Activated naive CD8-positive, alpha-beta T cell treated with anti-CD3 and anti-CD28 coated beads, Interleukin-2, amount 10 ng/mL, durations not matched to agents 7 days and 5 days (primary cell): ENCODE results near the gene CCDC9B. TPM values are rescaled to one million over a fixed set of nuclear protein-coding genes. Genes with fewer than 3 reads are reported as not detected.

Experiments
- ATAC-seq: fragments of 150-1000 bp; cut with Tn5 transposase; one replicate; pipeline ENCODE4 v1.10.0; 2021; ENCODE audit warnings: low read depth, moderate library complexity
- POLR2A ChIA-PET: fragments of 350-600 bp; sonication (Branson Sonifier 250); formaldehyde crosslinking; loops from one replicate; lab custom pipeline; 2021; ENCODE audit warnings: antibody characterized with exemption; lab: Charles Lee
- DNase-seq: peaks from one replicate; pipeline ENCODE4 v3.0.0; 2021
- H3K27ac Mint-ChIP-seq: one replicate; pipeline ENCODE4 v1.8.0; 2022; ENCODE audit warnings: mild to moderate bottlenecking, mixed read lengths
- H3K27me3 Mint-ChIP-seq: one replicate; pipeline ENCODE4 v1.8.0; 2022; ENCODE audit warnings: mild to moderate bottlenecking, moderate library complexity, mixed read lengths
- H3K36me3 Mint-ChIP-seq: one replicate; pipeline ENCODE4 v1.8.0; 2021; ENCODE audit warnings: mild to moderate bottlenecking, mixed read lengths
- H3K4me1 Mint-ChIP-seq: one replicate; pipeline ENCODE4 v1.8.0; 2021; ENCODE audit warnings: mixed read lengths
- H3K4me3 Mint-ChIP-seq: one replicate; pipeline ENCODE4 v1.8.0; 2022; ENCODE audit warnings: mild to moderate bottlenecking, moderate library complexity, mixed read lengths
- H3K9me3 Mint-ChIP-seq: one replicate; pipeline ENCODE4 v1.8.0; 2021; ENCODE audit warnings: mixed read lengths
- total RNA-seq, 2 experiments: library from RNA; stranded (reverse); gene quantifications; one replicate each; pipeline ENCODE4 v1.2.3, GENCODE V29; 2021

The CCDC9B gene
- total RNA-seq, 2 experiments from 2014 or later = 2.3 to 2.6 TPM

DNA sequence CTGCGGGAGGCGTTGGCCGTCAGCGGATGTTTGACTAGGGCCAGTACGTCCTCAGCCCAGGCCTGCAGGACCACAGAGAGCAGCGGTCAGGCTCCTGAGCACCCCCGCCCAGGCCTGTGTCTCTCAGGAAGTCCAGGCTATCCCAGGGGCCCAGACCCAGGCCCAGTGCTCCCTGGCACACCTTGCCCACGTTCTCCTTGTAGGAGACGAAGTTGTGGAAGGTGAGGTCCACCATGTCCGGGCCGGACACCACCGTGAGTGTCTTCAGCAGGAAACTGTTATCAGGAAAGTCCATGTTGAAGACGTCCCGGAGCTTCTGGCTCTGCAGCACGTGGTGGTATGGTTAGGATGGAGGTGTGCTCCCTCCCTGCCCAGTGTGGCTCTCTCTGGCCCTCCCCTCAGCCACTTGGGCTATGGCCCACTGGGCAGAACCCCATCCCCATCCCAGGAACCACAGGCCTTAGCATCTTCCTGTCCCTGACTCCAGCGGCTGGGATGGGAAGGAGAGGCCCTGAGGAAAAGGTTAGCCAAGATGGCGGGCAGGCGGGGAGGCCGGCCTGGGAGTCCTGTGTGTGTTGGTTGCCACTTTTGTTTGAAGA lies 38.4 kb downstream of the CCDC9B start:
- Mint-ChIP-seq H3K27me3 (no peaks in the 10 kb centered on the region), H3K27ac (no peak overlapping the region), H3K4me3 (no peak overlapping the region), H3K9me3 (peaks cover 6% of the 10 kb centered on the region), H3K4me1 (peaks cover 10% of the 10 kb centered on the region), H3K36me3 (peaks cover 50% of the 10 kb centered on the region)
- ATAC-seq (no peak), DNase-seq (no peak)
- POLR2A ChIA-PET = no interaction called here

DNA sequence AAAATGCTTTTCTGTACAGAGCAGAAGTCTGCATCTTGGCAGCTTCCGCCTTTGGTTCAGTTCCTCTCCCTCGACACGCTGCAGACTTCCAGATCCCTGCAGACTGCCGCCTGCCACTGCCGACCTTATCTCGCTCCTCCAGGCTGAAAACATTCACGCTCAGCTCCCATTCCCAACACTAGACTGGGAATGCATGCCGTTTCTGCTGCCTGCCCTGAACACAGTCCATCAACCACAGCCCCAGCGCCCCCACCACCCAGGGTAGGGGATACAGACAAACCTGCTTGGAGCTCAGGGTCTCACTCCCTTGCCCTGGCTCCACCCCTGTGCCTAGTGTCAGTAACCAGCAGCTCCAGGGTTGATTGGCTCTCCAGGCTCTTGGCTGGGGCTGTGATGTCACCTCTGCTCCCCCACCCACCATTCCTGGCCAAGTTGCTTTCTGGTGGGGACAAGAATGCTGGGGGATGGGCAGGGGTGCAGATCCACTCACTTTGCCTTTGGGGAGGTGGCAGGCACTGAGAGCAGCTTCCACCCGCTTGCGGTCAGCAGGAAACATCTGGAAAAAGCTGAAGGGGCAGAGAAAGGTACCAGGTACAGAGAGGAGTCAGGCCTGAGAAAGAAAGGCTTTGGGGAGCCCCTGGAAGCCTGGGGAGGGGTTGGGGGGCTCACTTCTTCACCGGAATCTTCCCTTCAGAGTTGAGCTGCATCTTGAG lies 39.1 kb downstream of the CCDC9B start:
- H3K9me3 Mint-ChIP-seq = peaks cover 6% of the 10 kb centered on the region
- DNase-seq (no peak), ATAC-seq (no peak)
- POLR2A ChIA-PET = no interaction called here
- H3K27ac Mint-ChIP-seq = no peak overlapping the region
- H3K36me3 Mint-ChIP-seq = peaks cover 48% of the 10 kb centered on the region
- peaks cover 9% of the 10 kb centered on the region for H3K4me1 Mint-ChIP-seq
- H3K4me3 Mint-ChIP-seq = no peak overlapping the region
- H3K27me3 Mint-ChIP-seq = no peaks in the 10 kb centered on the region

DNA sequence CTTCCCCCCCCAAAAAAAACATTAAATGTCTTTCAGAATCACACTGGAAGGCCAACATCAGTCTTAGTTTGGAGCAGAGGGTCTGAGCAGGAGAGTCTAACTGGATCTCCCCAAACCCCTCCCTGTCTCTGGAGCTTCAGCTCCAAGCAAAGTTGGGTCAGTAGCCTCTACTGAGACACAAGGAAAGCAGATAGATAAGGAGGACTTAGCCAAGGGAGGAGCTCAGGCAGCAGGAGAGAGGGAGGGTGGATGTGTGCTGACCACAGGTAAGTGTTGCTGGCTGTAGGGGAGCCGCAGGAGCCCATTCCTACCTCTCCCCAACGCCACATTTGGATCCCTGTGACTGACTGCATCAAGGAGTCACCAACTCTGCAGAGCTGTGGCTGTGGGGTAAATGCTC lies 40.0 kb downstream of the CCDC9B start:
- Mint-ChIP-seq H3K27me3 (no peaks in the 10 kb centered on the region), H3K4me1 (peaks cover 1% of the 10 kb centered on the region), H3K4me3 (no peak overlapping the region), H3K27ac (no peak overlapping the region), H3K9me3 (peaks cover 6% of the 10 kb centered on the region), H3K36me3 (peaks cover 49% of the 10 kb centered on the region)
- no peak for DNase-seq
- no peak for ATAC-seq
- POLR2A ChIA-PET = no interaction called here

DNA sequence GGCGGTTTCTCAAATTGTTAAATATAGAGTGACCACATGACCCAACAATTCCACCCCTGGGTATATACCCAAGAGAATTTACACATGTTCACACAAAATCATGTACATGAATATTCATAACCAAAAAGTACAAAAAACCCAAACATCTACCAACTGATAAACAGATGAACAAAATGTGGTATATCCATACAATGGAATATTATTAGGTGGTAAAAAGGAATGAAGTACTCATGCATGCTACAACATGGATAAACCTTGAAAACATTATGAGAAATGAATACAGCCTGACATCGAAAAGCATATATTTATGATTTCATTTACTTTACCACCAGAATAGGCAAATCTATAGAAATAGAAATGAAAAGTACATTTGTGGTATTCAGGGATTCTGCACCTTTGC lies 40.4 kb downstream of the CCDC9B start:
- DNase-seq (no peak), ATAC-seq (no peak)
- peaks cover 6% of the 10 kb centered on the region for H3K9me3 Mint-ChIP-seq
- peaks cover 1% of the 10 kb centered on the region for H3K4me1 Mint-ChIP-seq
- no peak overlapping the region for H3K27ac Mint-ChIP-seq
- peaks cover 51% of the 10 kb centered on the region for H3K36me3 Mint-ChIP-seq
- H3K4me3 Mint-ChIP-seq = no peak overlapping the region
- H3K27me3 Mint-ChIP-seq = no peaks in the 10 kb centered on the region
- POLR2A ChIA-PET = no interaction called here

DNA sequence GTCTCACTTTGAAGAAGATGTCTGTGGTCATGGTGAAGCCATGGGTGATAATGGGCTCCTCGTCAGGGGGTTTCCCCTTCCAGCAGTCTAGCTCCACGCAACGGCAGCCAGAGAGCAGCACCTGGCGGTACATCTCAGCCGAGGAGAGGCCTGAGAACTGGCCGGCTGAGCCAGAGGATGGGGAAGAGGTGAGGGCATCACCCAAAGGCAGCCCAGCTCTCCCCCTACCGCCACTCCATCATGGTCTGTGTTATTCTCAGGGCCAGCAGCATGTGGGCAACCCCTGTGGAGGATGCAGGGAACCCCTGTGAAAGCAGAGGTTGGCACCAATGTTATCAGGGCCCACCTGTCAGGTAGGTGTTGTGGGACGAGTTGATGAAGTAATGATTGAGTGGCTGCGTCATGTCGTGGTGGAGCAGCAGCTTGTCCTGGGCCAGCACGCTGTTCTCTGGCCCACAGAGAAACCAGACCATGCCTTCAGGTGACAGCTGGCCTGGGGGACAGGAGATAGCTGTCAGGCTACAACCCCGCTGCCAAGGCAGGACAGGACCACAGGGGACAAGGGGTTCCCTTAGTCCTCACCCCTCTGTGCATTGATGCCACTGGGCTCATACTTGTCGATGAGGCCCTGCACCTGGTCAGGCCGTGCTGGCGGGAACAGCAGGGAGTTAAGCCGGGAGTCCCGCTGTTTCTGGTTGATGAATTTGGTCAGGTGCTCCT lies 42.4 kb downstream of the CCDC9B start:
- DNase-seq = no peak
- Mint-ChIP-seq H3K4me3 (no peak overlapping the region), H3K4me1 (no peaks in the 10 kb centered on the region), H3K27ac (no peak overlapping the region), H3K9me3 (peaks cover 6% of the 10 kb centered on the region), H3K27me3 (no peaks in the 10 kb centered on the region), H3K36me3 (peaks cover 49% of the 10 kb centered on the region)
- POLR2A ChIA-PET = interaction anchor here (0.9 to 1.8 kb wide), 2 partner anchors 10 to 18 kb away, joined by 3 to 5 read pairs; partner anchors contain the start of gene PLCB2
- no peak for ATAC-seq

DNA sequence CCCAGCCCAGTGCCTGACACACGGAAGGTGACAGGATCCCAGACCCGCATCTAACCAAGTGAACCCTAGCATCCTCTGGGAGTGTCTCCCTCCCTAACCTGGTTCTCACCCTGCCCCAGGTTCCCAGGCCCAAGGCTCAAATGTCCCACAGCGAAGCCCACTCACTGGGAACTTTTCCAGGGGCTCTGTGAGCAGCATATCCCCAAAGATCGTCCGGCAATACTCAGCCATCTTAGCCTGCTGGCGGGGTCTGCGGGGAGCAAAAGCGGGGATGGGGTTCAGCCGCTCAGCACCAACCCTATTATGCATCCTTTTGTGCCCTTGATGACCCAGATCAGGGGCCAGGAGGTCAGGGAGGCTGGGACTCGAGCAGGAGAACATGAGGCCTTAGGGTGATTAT lies 43.4 kb downstream of the CCDC9B start:
- Mint-ChIP-seq H3K9me3 (peaks cover 6% of the 10 kb centered on the region), H3K36me3 (peaks cover 40% of the 10 kb centered on the region), H3K4me3 (no peak overlapping the region), H3K27me3 (no peaks in the 10 kb centered on the region), H3K27ac (no peak overlapping the region), H3K4me1 (no peaks in the 10 kb centered on the region)
- no peak for ATAC-seq
- POLR2A ChIA-PET = interaction anchor here (2.7 kb wide), 1 partner anchor 11 kb away, joined by 14 read pairs; the partner anchor contains the start of gene PLCB2
- no peak for DNase-seq

DNA sequence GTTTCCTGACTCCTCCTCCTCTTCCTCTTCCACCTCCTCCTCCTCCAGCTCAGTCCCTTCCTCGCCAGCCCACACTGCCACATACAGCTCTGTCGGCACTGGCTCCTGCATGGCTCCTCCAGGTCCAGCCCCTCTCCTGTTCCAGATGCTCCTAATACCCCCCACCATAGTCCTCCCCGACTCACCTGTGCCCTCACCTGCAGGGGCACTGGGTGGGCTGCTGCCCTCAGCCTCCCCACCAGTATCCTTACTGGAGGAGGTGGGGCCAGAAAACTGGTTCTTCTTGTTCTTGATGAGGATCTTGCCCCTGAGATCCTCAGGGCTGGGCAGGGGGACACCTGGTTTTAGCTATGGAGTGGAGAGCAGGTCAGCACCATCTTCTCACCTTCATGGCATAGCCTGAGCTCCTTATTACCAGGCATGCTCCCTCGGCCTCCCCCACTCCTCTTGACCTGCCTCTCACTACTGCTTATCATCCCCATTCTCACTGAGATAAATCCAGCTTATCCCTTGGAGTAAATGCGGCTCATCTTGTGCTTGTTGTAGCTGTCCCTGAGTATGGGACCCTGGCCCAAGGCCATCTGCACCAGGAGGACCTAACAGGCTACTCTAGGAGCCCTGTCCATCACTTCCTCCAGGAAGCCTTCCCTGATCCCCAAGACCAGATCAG lies 44.0 kb downstream of the CCDC9B start:
- Mint-ChIP-seq H3K27me3 (no peaks in the 10 kb centered on the region), H3K36me3 (peaks cover 35% of the 10 kb centered on the region), H3K9me3 (peaks cover 6% of the 10 kb centered on the region), H3K4me1 (no peaks in the 10 kb centered on the region), H3K27ac (peak overlapping the region; percentile 28), H3K4me3 (no peak overlapping the region)
- DNase-seq = no peak
- no peak for ATAC-seq
- POLR2A ChIA-PET = interaction anchor here (2.7 kb wide), 1 partner anchor 11 kb away, joined by 14 read pairs; the partner anchor contains the start of gene PLCB2

DNA sequence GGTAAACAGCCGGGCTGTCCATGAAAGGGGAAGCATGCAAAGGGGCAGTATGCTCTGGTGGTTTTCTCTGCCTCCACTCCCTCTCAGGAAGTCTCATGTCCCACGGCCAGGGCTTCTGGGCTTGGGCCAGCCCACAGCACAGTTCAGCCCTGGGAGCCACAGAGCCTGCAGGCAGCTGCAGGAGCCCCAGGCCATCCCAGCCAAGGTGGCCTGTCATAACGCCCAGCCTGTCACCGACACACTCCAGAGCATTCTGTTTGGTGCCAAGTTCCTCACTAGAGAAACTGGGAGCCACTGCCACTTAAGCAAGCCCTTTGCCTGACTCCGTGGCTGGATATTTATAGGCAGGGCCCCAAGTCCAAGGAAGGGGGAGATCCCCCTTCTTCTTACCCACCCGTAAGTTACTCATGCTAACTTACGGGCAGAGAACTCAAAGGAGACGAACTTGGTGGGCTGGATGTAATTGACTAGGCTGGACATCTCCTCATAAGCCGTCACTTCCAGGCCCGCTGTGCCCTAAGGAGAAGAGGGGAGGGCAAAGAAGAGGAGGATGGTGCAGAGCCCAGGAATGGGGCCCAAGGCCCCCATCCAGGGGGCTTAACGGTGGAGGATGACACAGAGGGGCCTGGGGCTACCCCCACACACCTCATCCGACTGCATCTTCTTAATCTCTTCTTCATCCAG lies 44.7 kb downstream of the CCDC9B start:
- POLR2A ChIA-PET = interaction anchor here (2.7 kb wide), 1 partner anchor 12 kb away, joined by 14 read pairs; the partner anchor contains the start of gene PLCB2
- ATAC-seq (no peak), DNase-seq (no peak)
- peaks cover 4% of the 10 kb centered on the region for H3K9me3 Mint-ChIP-seq
- no peaks in the 10 kb centered on the region for H3K27me3 Mint-ChIP-seq
- H3K4me3 Mint-ChIP-seq = no peak overlapping the region
- no peaks in the 10 kb centered on the region for H3K4me1 Mint-ChIP-seq
- peaks cover 30% of the 10 kb centered on the region for H3K36me3 Mint-ChIP-seq
- H3K27ac Mint-ChIP-seq = no peak overlapping the region

DNA sequence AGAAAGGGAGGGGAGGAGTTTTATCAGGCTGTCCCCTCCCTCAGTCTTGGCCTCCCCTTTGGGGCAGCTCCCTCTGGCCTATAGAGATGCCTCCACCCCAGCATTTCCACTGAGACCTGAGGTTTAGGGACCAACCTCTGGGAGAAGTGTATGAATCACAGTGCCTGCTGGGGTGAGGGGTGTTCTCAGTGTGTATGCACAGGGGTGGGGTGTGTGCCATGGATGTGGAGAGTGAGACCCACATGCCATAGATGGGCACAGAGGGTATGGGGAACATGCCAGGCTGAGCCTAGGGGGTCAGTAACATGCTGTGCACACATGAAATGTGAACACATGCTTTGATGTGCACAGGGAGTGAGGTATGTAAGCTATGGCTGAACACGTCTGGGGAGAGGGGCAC lies 45.4 kb downstream of the CCDC9B start:
- Mint-ChIP-seq H3K27ac (no peak overlapping the region), H3K4me3 (no peak overlapping the region)

DNA sequence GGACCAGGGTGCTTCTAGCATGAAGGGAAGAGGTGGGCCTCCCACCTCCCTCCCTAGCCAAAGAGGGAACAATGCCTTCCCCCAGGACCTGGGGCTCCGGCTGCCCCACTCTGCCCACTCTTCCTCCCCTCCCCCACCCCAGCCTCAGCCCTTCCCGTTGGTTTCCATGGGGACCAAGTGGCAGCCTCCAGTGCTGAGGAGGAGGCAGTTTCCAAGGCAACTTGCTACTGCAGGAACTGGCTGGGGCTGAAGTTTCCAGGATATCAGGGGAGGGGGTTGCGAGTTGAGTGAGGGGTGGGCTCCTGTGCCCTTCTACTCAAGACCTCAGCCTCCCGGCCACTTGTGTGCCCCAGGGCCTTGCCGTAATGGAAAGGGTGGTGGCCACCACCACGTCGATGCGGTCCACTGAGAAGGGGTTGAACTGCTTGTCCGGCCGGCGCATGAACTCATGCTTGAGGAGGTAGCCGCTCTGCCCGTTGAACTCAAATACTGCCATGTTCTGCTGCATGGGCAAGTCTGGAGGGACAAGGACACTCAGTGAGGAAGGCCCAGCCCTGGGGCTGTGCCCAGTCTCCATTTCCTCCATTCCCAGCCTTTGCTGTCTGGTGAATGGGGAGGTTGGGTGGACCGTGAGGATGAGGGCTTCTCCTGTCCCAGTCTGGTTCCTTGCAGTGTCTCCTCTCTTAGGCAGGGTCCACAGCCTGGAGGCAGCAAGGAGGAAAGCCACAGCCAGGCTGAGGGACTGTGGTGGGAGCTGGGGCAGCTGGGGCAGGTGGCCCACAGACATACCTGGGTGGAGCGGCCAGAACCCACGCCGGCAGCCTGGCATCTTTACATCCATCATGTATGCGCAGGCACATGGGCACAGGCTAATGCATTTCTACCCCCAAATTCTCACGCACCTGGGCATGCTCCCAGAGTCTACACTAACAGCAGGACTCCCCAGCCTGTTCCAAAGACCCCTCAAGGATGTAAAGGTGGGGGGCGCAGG lies 46.5 kb downstream of the CCDC9B start:
- peaks cover 14% of the 10 kb centered on the region for H3K36me3 Mint-ChIP-seq
- DNase-seq (no peak), ATAC-seq (no peak)
- no peak overlapping the region for H3K27ac Mint-ChIP-seq
- no peaks in the 10 kb centered on the region for H3K27me3 Mint-ChIP-seq
- H3K4me1 Mint-ChIP-seq = no peaks in the 10 kb centered on the region
- no peaks in the 10 kb centered on the region for H3K9me3 Mint-ChIP-seq
- POLR2A ChIA-PET = interaction anchor here (2.7 kb wide), 1 partner anchor 14 kb away, joined by 14 read pairs; the partner anchor contains the start of gene PLCB2
- no peak overlapping the region for H3K4me3 Mint-ChIP-seq

More for the DNA sequence above, 45.4 kb downstream of the CCDC9B start:
- H3K27me3 Mint-ChIP-seq = no peaks in the 10 kb centered on the region
- H3K4me1 Mint-ChIP-seq = no peaks in the 10 kb centered on the region
- ATAC-seq (no peak), DNase-seq (no peak)
- POLR2A ChIA-PET = interaction anchor here (2.7 kb wide), 1 partner anchor 13 kb away, joined by 14 read pairs; the partner anchor contains the start of gene PLCB2
- H3K9me3 Mint-ChIP-seq = peaks cover 1% of the 10 kb centered on the region
- H3K36me3 Mint-ChIP-seq = peaks cover 22% of the 10 kb centered on the region

DNA sequence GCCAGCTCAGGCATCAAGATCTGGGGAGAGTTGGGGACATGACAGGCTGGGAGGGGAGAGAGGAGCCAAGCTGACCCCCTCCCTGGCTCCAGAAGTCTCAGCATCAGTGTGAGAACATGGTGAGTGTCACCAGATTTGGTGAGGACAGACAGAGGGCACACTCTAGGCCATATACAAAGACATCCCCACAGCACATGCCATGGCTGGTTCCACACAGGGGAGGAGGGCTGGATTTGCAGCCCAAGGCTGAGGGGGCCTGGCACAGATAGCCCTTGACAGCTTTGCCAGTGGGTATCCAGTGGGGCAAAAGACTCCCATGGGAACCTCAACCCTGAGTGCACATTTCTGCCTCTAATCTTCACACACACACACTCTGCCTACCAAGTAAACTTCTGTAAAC lies 47.7 kb downstream of the CCDC9B start:
- no peaks in the 10 kb centered on the region for H3K9me3 Mint-ChIP-seq
- peaks cover 10% of the 10 kb centered on the region for H3K36me3 Mint-ChIP-seq
- H3K27me3 Mint-ChIP-seq = no peaks in the 10 kb centered on the region
- no peak for ATAC-seq
- H3K4me1 Mint-ChIP-seq = no peaks in the 10 kb centered on the region
- no peak for DNase-seq
- POLR2A ChIA-PET = no interaction called here
- no peak overlapping the region for H3K4me3 Mint-ChIP-seq
- H3K27ac Mint-ChIP-seq = no peak overlapping the region

DNA sequence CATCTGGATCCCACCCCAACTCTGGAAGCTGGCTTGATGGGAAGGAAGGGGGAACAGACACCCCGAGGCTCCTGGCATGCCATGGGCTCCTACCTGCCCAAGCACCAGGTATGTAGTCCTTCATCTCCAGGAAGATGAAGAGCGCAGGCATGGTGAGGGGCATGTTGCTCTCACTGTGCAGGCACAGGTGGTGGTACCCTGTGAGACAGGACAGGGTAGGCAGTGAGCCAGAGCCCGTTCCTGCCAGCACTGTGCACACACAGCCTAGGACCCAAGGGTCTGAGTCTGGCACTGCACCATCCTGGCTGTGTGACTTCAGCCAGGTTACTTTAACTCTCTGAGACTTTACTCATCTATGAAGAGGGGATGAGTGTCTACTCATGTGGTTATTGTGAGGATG lies 48.5 kb downstream of the CCDC9B start:
- H3K4me3 Mint-ChIP-seq = no peak overlapping the region
- no peaks in the 10 kb centered on the region for H3K9me3 Mint-ChIP-seq
- peaks cover 8% of the 10 kb centered on the region for H3K36me3 Mint-ChIP-seq
- no peaks in the 10 kb centered on the region for H3K27me3 Mint-ChIP-seq
- POLR2A ChIA-PET = no interaction called here
- DNase-seq (no peak), ATAC-seq (no peak)
- no peaks in the 10 kb centered on the region for H3K4me1 Mint-ChIP-seq
- H3K27ac Mint-ChIP-seq = no peak overlapping the region
